IPS-18a (cell line): ENCODE results near the gene RBM41.
"Not testable (repeated sequence)": the region's sequence is repeated elsewhere in the genome, so short reads cannot be mapped to it uniquely, and the experiment has no call there.

Source experiments
- H3K27ac ChIP-seq: one replicate; pipeline ENCODE4 v1.5.1; 2013; ENCODE audit warnings: low read length
- H3K27me3 ChIP-seq: one replicate; pipeline ENCODE4 v1.6.1; 2013; ENCODE audit warnings: mild to moderate bottlenecking, low read length; ENCODE audit not compliant: control insufficient read depth, insufficient read depth
- H3K36me3 ChIP-seq: one replicate; pipeline ENCODE4 v1.6.1; 2013; ENCODE audit warnings: low read depth, low read length; ENCODE audit not compliant: control insufficient read depth
- H3K4me1 ChIP-seq: one replicate; pipeline ENCODE4 v1.6.1; 2013; ENCODE audit warnings: low read depth, low read length; ENCODE audit not compliant: control insufficient read depth
- H3K4me3 ChIP-seq: one replicate; pipeline ENCODE4 v1.5.1; 2013; ENCODE audit warnings: low read length
- H3K9ac ChIP-seq: one replicate; pipeline ENCODE4 v1.6.1; 2013; ENCODE audit warnings: mild to moderate bottlenecking, low read length, moderate library complexity
- H3K9me3 ChIP-seq: one replicate; pipeline ENCODE4 v1.6.1; 2013; ENCODE audit warnings: low read depth, low read length; ENCODE audit not compliant: control insufficient read depth

RBM41 gene

DNA sequence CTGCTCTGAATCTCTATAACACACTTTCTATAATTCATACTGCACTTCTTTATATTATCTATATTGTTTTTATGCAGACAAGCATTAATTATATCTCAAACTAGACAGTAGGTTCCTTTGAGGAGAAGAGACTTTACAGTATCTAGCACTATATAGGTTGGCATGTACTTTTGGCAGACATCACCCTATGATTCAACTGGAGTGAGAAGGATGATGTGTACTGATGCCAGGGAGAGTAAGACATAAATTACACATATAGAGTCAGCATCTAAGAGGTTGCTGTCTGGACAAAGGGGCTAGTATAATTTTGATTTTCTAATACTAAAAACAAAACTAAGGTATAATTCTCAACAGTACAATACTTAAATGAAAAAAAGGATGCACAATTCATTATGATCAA is 5.1 kb upstream of the RBM41 start:
- no peaks in the 10 kb centered on the region for H3K27me3 ChIP-seq
- no peak overlapping the region for H3K27ac ChIP-seq
- H3K4me1 ChIP-seq = no peaks in the 10 kb centered on the region
- H3K36me3 ChIP-seq = no peaks in the 10 kb centered on the region
- no peaks in the 10 kb centered on the region for H3K9me3 ChIP-seq
- H3K9ac ChIP-seq = no peak overlapping the region
- H3K4me3 ChIP-seq = no peak overlapping the region

GRCh38 chrX:107119283-107119682 is 661 bp upstream of the RBM41 start:
- Histone ChIP-seq H3K9me3 (no peaks in the 10 kb centered on the region), H3K4me3 (peak overlapping the region; percentile 76), H3K36me3 (peaks cover 22% of the 10 kb centered on the region), H3K27ac (no peak overlapping the region), H3K9ac (no peak overlapping the region), H3K27me3 (no peaks in the 10 kb centered on the region), H3K4me1 (peaks cover 7% of the 10 kb centered on the region)

- peaks cover 35% of the 10 kb centered on the region for H3K36me3 ChIP-seq
- H3K27ac ChIP-seq = peak overlapping the region; percentile 84
- H3K4me3 ChIP-seq = peak overlapping the region; percentile 76
- peak overlapping the region; percentile 96 for H3K9ac ChIP-seq
- H3K9me3 ChIP-seq = no peaks in the 10 kb centered on the region
- H3K27me3 ChIP-seq = no peaks in the 10 kb centered on the region
- H3K4me1 ChIP-seq = peaks cover 7% of the 10 kb centered on the region
Observed at GRCh38 chrX:107117993-107118321, 665 bp downstream of the RBM41 start.

DNA sequence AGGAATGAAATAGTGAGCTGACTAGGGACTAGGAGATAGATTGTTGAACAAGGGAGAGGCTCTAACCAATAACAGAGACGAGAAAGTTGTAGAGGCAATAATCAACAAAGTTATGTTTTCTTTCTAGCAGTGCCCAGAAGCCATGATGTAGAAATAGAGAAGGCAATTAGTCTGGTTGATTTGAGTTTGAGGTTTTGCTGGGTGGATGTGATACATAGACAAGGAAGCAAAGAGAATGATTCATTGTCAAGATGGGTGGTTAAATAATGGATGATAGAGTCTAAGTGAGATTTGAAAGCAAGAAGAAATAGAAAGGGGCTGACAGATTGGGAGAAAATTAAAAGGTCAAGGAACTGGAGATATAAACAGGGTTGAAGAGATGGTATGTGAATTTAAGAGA is 11.2 kb downstream of the RBM41 start:
- Histone ChIP-seq H3K27ac (no peak overlapping the region), H3K27me3 (no peaks in the 10 kb centered on the region), H3K9me3 (no peaks in the 10 kb centered on the region), H3K4me1 (no peaks in the 10 kb centered on the region), H3K36me3 (peaks cover 43% of the 10 kb centered on the region), H3K9ac (no peak overlapping the region), H3K4me3 (no peak overlapping the region)

DNA sequence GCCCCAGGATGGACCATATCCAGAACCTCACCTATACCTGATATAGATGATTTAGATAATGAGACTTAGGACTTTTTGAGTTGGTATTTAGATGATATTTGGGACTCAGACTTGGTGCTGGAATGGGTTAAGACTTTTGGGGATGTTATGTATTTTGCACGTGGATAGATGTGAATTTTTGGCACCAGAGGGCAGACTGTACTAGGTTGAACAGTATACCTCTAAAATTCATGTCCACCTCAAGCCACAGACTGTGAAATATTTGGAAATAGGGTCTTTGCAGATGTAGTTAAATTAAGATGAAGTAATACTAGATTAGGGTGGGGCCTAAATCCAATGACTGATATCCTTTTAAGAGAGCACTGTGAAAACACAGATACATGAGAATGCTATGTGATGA is 15.6 kb downstream of the RBM41 start:
- Histone ChIP-seq H3K4me3 (no peak overlapping the region), H3K27me3 (no peaks in the 10 kb centered on the region), H3K4me1 (no peaks in the 10 kb centered on the region), H3K36me3 (peaks cover 35% of the 10 kb centered on the region), H3K9ac (no peak overlapping the region), H3K27ac (no peak overlapping the region), H3K9me3 (no peaks in the 10 kb centered on the region)

GRCh38 chrX:107076158-107076557 is 42.5 kb downstream of the RBM41 start:
- H3K4me3 ChIP-seq = no peak overlapping the region
- H3K9ac ChIP-seq = no peak overlapping the region
- H3K27ac ChIP-seq = no peak overlapping the region
- no peaks in the 10 kb centered on the region for H3K9me3 ChIP-seq
- H3K27me3 ChIP-seq = no peaks in the 10 kb centered on the region
- H3K4me1 ChIP-seq = no peaks in the 10 kb centered on the region
- H3K36me3 ChIP-seq = no peaks in the 10 kb centered on the region

GRCh38 chrX:107057731-107058130 is 60.9 kb downstream of the RBM41 start:
- H3K27ac ChIP-seq, H3K9ac ChIP-seq, H3K9me3 ChIP-seq, H3K36me3 ChIP-seq, H3K4me3 ChIP-seq, H3K27me3 ChIP-seq, H3K4me1 ChIP-seq: not testable (repeated sequence)

- Histone ChIP-seq H3K27ac (no peak overlapping the region), H3K4me1 (no peaks in the 10 kb centered on the region), H3K36me3 (no peaks in the 10 kb centered on the region), H3K4me3 (no peak overlapping the region), H3K9ac (no peak overlapping the region), H3K27me3 (no peaks in the 10 kb centered on the region), H3K9me3 (no peaks in the 10 kb centered on the region)
Observed at GRCh38 chrX:107054978-107055377, 63.6 kb downstream of the RBM41 start.

GRCh38 chrX:107050195-107050709 is 68.4 kb downstream of the RBM41 start:
- Histone ChIP-seq H3K27ac (no peak overlapping the region), H3K9me3 (no peaks in the 10 kb centered on the region), H3K4me3 (no peak overlapping the region), H3K4me1 (no peaks in the 10 kb centered on the region), H3K36me3 (no peaks in the 10 kb centered on the region), H3K27me3 (no peaks in the 10 kb centered on the region), H3K9ac (no peak overlapping the region)

DNA sequence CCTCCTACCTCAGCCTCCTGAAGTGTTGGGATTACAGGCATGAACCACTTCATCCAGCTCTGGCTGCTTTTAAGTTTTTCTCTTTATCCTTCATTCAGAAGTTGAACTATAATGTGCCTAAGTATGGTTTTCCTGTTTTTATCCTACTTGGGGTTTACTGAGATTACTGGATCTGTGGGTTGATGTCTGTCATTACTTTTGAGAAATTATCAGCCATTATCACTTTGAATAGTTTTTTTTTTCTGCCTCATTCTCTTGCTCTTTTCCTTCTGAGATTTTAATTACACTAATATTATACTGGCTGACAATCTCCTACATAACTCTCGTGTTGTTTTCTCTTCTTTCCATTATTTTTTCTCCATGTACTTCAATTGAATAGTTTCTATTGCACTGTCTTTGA is 71.0 kb downstream of the RBM41 start:
- Histone ChIP-seq H3K9me3 (no peaks in the 10 kb centered on the region), H3K4me1 (no peaks in the 10 kb centered on the region), H3K4me3 (no peak overlapping the region), H3K9ac (no peak overlapping the region), H3K36me3 (no peaks in the 10 kb centered on the region), H3K27me3 (no peaks in the 10 kb centered on the region), H3K27ac (no peak overlapping the region)

- H3K9ac ChIP-seq = no peak overlapping the region
- H3K27me3 ChIP-seq = no peaks in the 10 kb centered on the region
- H3K36me3 ChIP-seq = no peaks in the 10 kb centered on the region
- no peaks in the 10 kb centered on the region for H3K9me3 ChIP-seq
- no peak overlapping the region for H3K27ac ChIP-seq
- H3K4me3 ChIP-seq = no peak overlapping the region
- H3K4me1 ChIP-seq = no peaks in the 10 kb centered on the region
Observed at GRCh38 chrX:107029752-107030151, 88.9 kb downstream of the RBM41 start.

- Histone ChIP-seq H3K27ac (no peak overlapping the region), H3K4me1 (no peaks in the 10 kb centered on the region), H3K36me3 (no peaks in the 10 kb centered on the region), H3K9me3 (no peaks in the 10 kb centered on the region), H3K4me3 (no peak overlapping the region), H3K9ac (no peak overlapping the region), H3K27me3 (no peaks in the 10 kb centered on the region)
Observed at GRCh38 chrX:107025545-107025944, 93.1 kb downstream of the RBM41 start.
